Esophagus muscularis mucosa (tissue), 4 donors: ENCODE results near the gene CMAS.

Source experiments
- EP300 ChIP-seq: sonication (generic); formaldehyde crosslinking; IDR thresholded peaks from one replicate; pipeline ENCODE4 v1.6.1; 2017; ENCODE audit warnings: antibody characterized with exemption
- POLR2AphosphoS5 ChIP-seq, 2 donors: sonication (generic); formaldehyde crosslinking; IDR thresholded peaks; one replicate each; pipeline ENCODE4 v1.6.1; 2017; ENCODE audit warnings: antibody characterized with exemption in 2 of 2
- TF ChIP-seq, protein P1 (sequence below), 3 experiments: fragments of 200-600 bp in 2 of 3; fragments of 450-650 bp in 1 of 3; sonication (generic) in 2 of 3; IDR thresholded peaks; one replicate each; pipeline ENCODE4 v1.5.1; 2017 to 2019; ENCODE audit warnings: antibody characterized with exemption in 3 of 3, mild to moderate bottlenecking in 2 of 3, moderate library complexity in 1 of 3

DNA sequence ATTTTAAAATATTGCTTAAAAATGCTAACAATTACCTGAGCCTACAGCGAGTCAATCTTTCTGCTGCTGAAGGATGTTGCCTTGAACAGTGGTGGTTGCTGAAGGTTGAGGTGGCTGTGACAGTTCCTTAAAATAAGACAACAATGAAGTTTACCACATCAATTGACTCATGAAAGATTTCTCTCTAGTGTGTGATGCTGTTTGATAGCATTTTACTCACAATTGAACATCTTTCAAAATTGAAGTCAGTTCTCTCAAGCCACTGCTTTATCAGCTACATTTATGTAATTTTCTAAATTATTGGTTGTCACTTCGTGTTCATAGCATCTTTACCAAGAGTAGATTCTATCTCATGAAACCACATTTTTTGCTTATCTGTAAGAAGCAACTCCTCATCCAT, 20.3 kb downstream of the CMAS start:
- TF ChIP-seq, protein P1, sequence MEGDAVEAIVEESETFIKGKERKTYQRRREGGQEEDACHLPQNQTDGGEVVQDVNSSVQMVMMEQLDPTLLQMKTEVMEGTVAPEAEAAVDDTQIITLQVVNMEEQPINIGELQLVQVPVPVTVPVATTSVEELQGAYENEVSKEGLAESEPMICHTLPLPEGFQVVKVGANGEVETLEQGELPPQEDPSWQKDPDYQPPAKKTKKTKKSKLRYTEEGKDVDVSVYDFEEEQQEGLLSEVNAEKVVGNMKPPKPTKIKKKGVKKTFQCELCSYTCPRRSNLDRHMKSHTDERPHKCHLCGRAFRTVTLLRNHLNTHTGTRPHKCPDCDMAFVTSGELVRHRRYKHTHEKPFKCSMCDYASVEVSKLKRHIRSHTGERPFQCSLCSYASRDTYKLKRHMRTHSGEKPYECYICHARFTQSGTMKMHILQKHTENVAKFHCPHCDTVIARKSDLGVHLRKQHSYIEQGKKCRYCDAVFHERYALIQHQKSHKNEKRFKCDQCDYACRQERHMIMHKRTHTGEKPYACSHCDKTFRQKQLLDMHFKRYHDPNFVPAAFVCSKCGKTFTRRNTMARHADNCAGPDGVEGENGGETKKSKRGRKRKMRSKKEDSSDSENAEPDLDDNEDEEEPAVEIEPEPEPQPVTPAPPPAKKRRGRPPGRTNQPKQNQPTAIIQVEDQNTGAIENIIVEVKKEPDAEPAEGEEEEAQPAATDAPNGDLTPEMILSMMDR (IDR thresholded peaks at IDR 0.05): no peak
- TF ChIP-seq EP300 (no peak), POLR2AphosphoS5 (IDR thresholded peaks at IDR 0.05) (no peak)
